A549 (cell line): Measurements from ENCODE around the gene COX7A2L. TPM values are rescaled to one million over a fixed set of nuclear protein-coding genes. Genes with fewer than 3 reads are reported as not detected.

Experiments used
- ATAC-seq, 2 experiments: fragments of 200-7000 bp in 1 of 2; fragments of >200 bp in 1 of 2; cut with Nextera tagmentation in 1 of 2; cut with Tn5 transposase in 1 of 2; 3 replicates each; pipeline versions ENCODE4 v1.8.0 to v1.9.1; 2018 to 2020; ENCODE audit warnings: mild to moderate bottlenecking in 1 of 2, moderate library complexity in 1 of 2
- CTCF ChIA-PET: fragments of 300-600 bp; sonication (Branson Sonifier 250); formaldehyde crosslinking; extraction: SDS; loops from one replicate; lab custom pipeline; 2021; ENCODE audit warnings: antibody characterized with exemption, inconsistent platforms; lab: Yijun Ruan, JAX
- POLR2A ChIA-PET: fragments of 350-600 bp; formaldehyde crosslinking; extraction: SDS; loops from one replicate; lab custom pipeline; 2021; ENCODE audit warnings: antibody characterized with exemption, inconsistent platforms; lab: Yijun Ruan, JAX
- DNase-seq, 2 experiments: peaks; one replicate each; pipeline versions ENCODE4 v3.0.0 to v3.0.0-alpha.2; 2011 to 2016; ENCODE audit warnings: low read depth in 1 of 2, low spot score in 1 of 2
- FAIRE-seq: peaks from 2 replicates; lab custom pipeline; 2011; peaks lifted over from hg19 to GRCh38; lab: Jason Lieb, UNC
- H3K27ac ChIP-seq, 2 experiments: fragments of >200 bp; sonication (Bioruptor Twin); formaldehyde crosslinking; 3 replicates each; pipeline ENCODE4 v1.5.1; 2016 to 2017
- H3K4me1 ChIP-seq: fragments of >200 bp; sonication (Bioruptor Twin); formaldehyde crosslinking; 3 replicates; pipeline ENCODE4 v1.6.1; 2016
- H3K4me2 ChIP-seq: fragments of >200 bp; sonication (Bioruptor Twin); formaldehyde crosslinking; 3 replicates; pipeline ENCODE4 v1.6.1; 2016
- H3K4me3 ChIP-seq: fragments of >200 bp; sonication (Bioruptor Twin); formaldehyde crosslinking; 3 replicates; pipeline ENCODE4 v1.5.1; 2016
- H3K9me3 ChIP-seq: fragments of >200 bp; sonication (Bioruptor Twin); formaldehyde crosslinking; 3 replicates; pipeline ENCODE4 v1.6.1; 2016
- BCL3 ChIP-seq: fragments of >200 bp; sonication (Bioruptor Twin); formaldehyde crosslinking; IDR thresholded peaks from 3 replicates; pipeline ENCODE4 v1.6.1; 2016
- CBX2 ChIP-seq: fragments of 200-600 bp; sonication (generic); IDR thresholded peaks from 2 replicates; pipeline ENCODE4 v1.6.1; 2016; ENCODE audit warnings: low read depth, mild to moderate bottlenecking, borderline replicate concordance
- E2F6 ChIP-seq: IDR thresholded peaks from 2 replicates; pipeline ENCODE4 v1.6.1; 2012; ENCODE audit warnings: low read depth, borderline replicate concordance
- EHF ChIP-seq: fragments of 250-450 bp; sonication (Bioruptor Pico); IDR thresholded peaks from 2 replicates; pipeline ENCODE4 v1.5.0; 2020; ENCODE audit warnings: mild to moderate bottlenecking
- ESRRA ChIP-seq: fragments of 150-350 bp; IDR thresholded peaks from 2 replicates; pipeline ENCODE4 v1.6.1; 2014; ENCODE audit warnings: mild to moderate bottlenecking, low read length, borderline replicate concordance
- FOSB ChIP-seq: fragments of 250-450 bp; sonication (Bioruptor Pico); IDR thresholded peaks from 2 replicates; pipeline ENCODE4 v1.5.0; 2020; ENCODE audit warnings: mild to moderate bottlenecking, moderate library complexity
- GATA3 ChIP-seq: IDR thresholded peaks from 2 replicates; pipeline ENCODE4 v1.6.1; 2012; ENCODE audit warnings: borderline replicate concordance
- HES2 ChIP-seq: fragments of >200 bp; sonication (Bioruptor Twin); formaldehyde crosslinking; IDR thresholded peaks from 2 replicates; pipeline ENCODE4 v1.6.1; 2016
- HOXA7 ChIP-seq: fragments of 250-450 bp; sonication (Bioruptor Pico); IDR thresholded peaks from 2 replicates; pipeline ENCODE4 v1.5.0; 2020; ENCODE audit warnings: mild to moderate bottlenecking, moderate library complexity
- HOXB13 ChIP-seq: fragments of 250-450 bp; sonication (Bioruptor Pico); IDR thresholded peaks from 2 replicates; pipeline ENCODE4 v1.5.0; 2020; ENCODE audit warnings: low read depth, mild to moderate bottlenecking, moderate library complexity
- HOXB5 ChIP-seq: fragments of 250-450 bp; sonication (Bioruptor Pico); IDR thresholded peaks from 2 replicates; pipeline ENCODE4 v1.5.0; 2020; ENCODE audit warnings: mild to moderate bottlenecking, moderate library complexity
- MAFK ChIP-seq: fragments of 450-650 bp; IDR thresholded peaks from 2 replicates; pipeline ENCODE4 v1.6.1; 2014; ENCODE audit not compliant: partially characterized antibody
- NR3C1 ChIP-seq: fragments of >200 bp; sonication (Bioruptor Twin); formaldehyde crosslinking; IDR thresholded peaks from 3 replicates; pipeline ENCODE4 v1.6.1; 2017
- PBX3 ChIP-seq: IDR thresholded peaks from 2 replicates; pipeline ENCODE4 v1.6.1; 2012
- POLR2A ChIP-seq: IDR thresholded peaks from 2 replicates; pipeline ENCODE4 v1.6.1; 2012; ENCODE audit warnings: mild to moderate bottlenecking, low read length
- POLR2AphosphoS2 ChIP-seq: conservative IDR thresholded peaks from 2 replicates; pipeline ENCODE4 v1.6.1; 2012; ENCODE audit warnings: low read length, improper control_type of control experiment, inconsistent platforms
- RAD21 ChIP-seq, 2 experiments: fragments of >200 bp in 1 of 2; sonication (Bioruptor Twin) in 1 of 2; formaldehyde crosslinking in 1 of 2; IDR thresholded peaks in 1 of 2; conservative IDR thresholded peaks in 1 of 2; 2 replicates in 1 of 2; 3 replicates in 1 of 2; pipeline ENCODE4 v1.6.1; 2012 to 2018; ENCODE audit warnings: inconsistent platforms in 1 of 2
- RCOR1 ChIP-seq: fragments of 150-350 bp; IDR thresholded peaks from 2 replicates; pipeline ENCODE4 v1.6.1; 2014; ENCODE audit warnings: antibody characterized with exemption, low read length, low read depth
- RNF2 ChIP-seq: fragments of 200-600 bp; sonication (generic); IDR thresholded peaks from 2 replicates; pipeline ENCODE4 v1.6.1; 2016; ENCODE audit warnings: low read depth, mild to moderate bottlenecking, antibody characterized with exemption, moderate library complexity, borderline replicate concordance
- SMC3 ChIP-seq: fragments of >200 bp; sonication (Bioruptor Twin); formaldehyde crosslinking; IDR thresholded peaks from 3 replicates; pipeline ENCODE4 v1.6.1; 2018; ENCODE audit warnings: inconsistent platforms
- USF2 ChIP-seq: fragments of 450-650 bp; IDR thresholded peaks from 2 replicates; pipeline ENCODE4 v1.6.1; 2014; ENCODE audit warnings: antibody characterized with exemption
- ZSCAN20 ChIP-seq: fragments of 250-450 bp; sonication (Bioruptor Pico); IDR thresholded peaks from 2 replicates; pipeline ENCODE4 v1.8.0; 2022; ENCODE audit warnings: mild to moderate bottlenecking, moderate library complexity
- WGBS: methylation state at CpG from one replicate; pipeline ENCODE4 v1.1.6; 2017; ENCODE audit errors: missing lambda C conversion rate; 5-methylcytosine and 5-hydroxymethylcytosine counted together
- polyA plus RNA-seq, 4 experiments: library from polyadenylated mRNA; depleted of rRNA in 3 of 4; stranded (reverse); fragments of >200 nt; fragmentation: RNase III in 1 of 4; extraction: RNeasy Plus Mini Kit Qiagen cat#74134 plus additional on column Dnase treatment in 1 of 4; gene quantifications; 2 replicates in 3 of 4; 3 replicates in 1 of 4; pipeline ENCODE4 v1.2.3, GENCODE V29; 2011 to 2017

Gene COX7A2L
- polyA plus RNA-seq, 2 of the 4 experiments (the other 2 are of a cell fraction): 126 to 258 TPM

- TF ChIP-seq POLR2A (no peak), HOXB13 (CRISPR knock-in tag) (no peak), ZSCAN20 (CRISPR knock-in tag) (no peak), HES2 (no peak), CBX2 (no peak), MAFK (no peak), RNF2 (no peak), HOXA7 (CRISPR knock-in tag) (no peak), NR3C1 (no peak), BCL3 (no peak)
- H3K4me2 ChIP-seq: no peak overlapping the region
- DNase-seq: peak in 1 of 2 experiments; percentile 42
- ChIA-PET CTCF (interaction anchor here (0.6 to 3.9 kb wide), 4 partner anchors 11 to 245 kb away, joined by 3 to 20 read pairs (median 8); no protein-coding TSS in a partner anchor), POLR2A (no interaction called here)
- peak; percentile 62 to 76; a peak in 5 of 6 replicates for ATAC-seq
- H3K4me3 ChIP-seq: no peak overlapping the region
- H3K4me1 ChIP-seq: peaks cover 16% of the 10 kb centered on the region
- H3K27ac ChIP-seq: no peak overlapping the region
- 93% methylated on average over 21 of the region's 21 CpGs for WGBS
- H3K9me3 ChIP-seq: no peaks in the 10 kb centered on the region
- FAIRE-seq: no peak
Measured at GRCh38 chr2:42339191-42339912, 21.7 kb downstream of the COX7A2L start.

GRCh38 chr2:42338567-42339190, 22.3 kb downstream of the COX7A2L start:
- no peak overlapping the region for H3K27ac ChIP-seq
- ChIA-PET CTCF (interaction anchor here (2.8 to 3.9 kb wide), 2 partner anchors 10 to 244 kb away, joined by 12 to 20 read pairs; no protein-coding TSS in a partner anchor), POLR2A (no interaction called here)
- ATAC-seq: peak in 1 of 2 experiments; percentile 4; a peak in 2 of 6 replicates
- FAIRE-seq: no peak
- H3K4me2 ChIP-seq: no peak overlapping the region
- 93% methylated on average over 13 of the region's 13 CpGs for WGBS
- peaks cover 16% of the 10 kb centered on the region for H3K4me1 ChIP-seq
- no peaks in the 10 kb centered on the region for H3K9me3 ChIP-seq
- no peak for DNase-seq
- no peak for TF ChIP-seq RCOR1
- TF ChIP-seq SMC3: no peak
- no peak for TF ChIP-seq BCL3
- TF ChIP-seq ESRRA: no peak
- TF ChIP-seq EHF (CRISPR knock-in tag): no peak
- TF ChIP-seq HOXB5 (CRISPR knock-in tag): no peak
- no peak for TF ChIP-seq RAD21 (conservative IDR thresholded peaks at IDR 0.05 in 1 of 2, IDR thresholded peaks at IDR 0.05 in 1 of 2)
- no peak for TF ChIP-seq FOSB
- no peak overlapping the region for H3K4me3 ChIP-seq

- DNase-seq: no peak
- no peak overlapping the region for H3K4me2 ChIP-seq
- no peak for TF ChIP-seq POLR2AphosphoS2
- no peak for TF ChIP-seq BCL3
- TF ChIP-seq GATA3: no peak
- no peak for TF ChIP-seq PBX3
- no peak for TF ChIP-seq E2F6
- no peak for TF ChIP-seq USF2
- H3K4me3 ChIP-seq: no peak overlapping the region
- CTCF ChIA-PET: interaction anchor here (2.8 to 3.9 kb wide), 2 partner anchors 10 to 244 kb away, joined by 12 to 20 read pairs; no protein-coding TSS in a partner anchor
- H3K27ac ChIP-seq: no peak overlapping the region
- ATAC-seq: peak in 1 of 2 experiments; percentile 3; a peak in 1 of 6 replicates
- peaks cover 13% of the 10 kb centered on the region for H3K4me1 ChIP-seq
- no peak for FAIRE-seq
- POLR2A ChIA-PET: no interaction called here
- no peaks in the 10 kb centered on the region for H3K9me3 ChIP-seq
- 91% methylated on average over 28 of the region's 28 CpGs for WGBS
Measured at GRCh38 chr2:42337846-42338566, 23.0 kb downstream of the COX7A2L start.
